Measurements from ENCODE around the gene LTK. TPM values are rescaled to one million over a fixed set of nuclear protein-coding genes. Genes with fewer than 3 reads are reported as not detected.

LTK gene
- total and polyA plus RNA-seq, 2 of the 8 experiments (the other 6 are each of a cell fraction or from before 2014, with no cell fraction given), result 0.05 to 0.19 TPM

GRCh38 chr15:41462084-41462795, 51.4 kb downstream of the LTK start:
- Histone ChIP-seq H2BK20ac (ENCODE audit: low read length) (no peak overlapping the region), H2BK5ac (ENCODE audit: low read depth, low read length) (no peak overlapping the region), H3K4me3 (ENCODE audit: extremely low read depth in 1 of 4, insufficient read depth in 2 of 4, low read depth in 3 of 4, low read length in 4 of 4) (no peak overlapping the region), H4K5ac (ENCODE audit: insufficient read length, low read depth, low read length) (no peak overlapping the region), H3K9ac (replicated peaks in 1 of 4; ENCODE audit: extremely low read depth in 1 of 4, low read depth in 3 of 4, low read length in 3 of 4) (no peak overlapping the region), H3K79me1 (ENCODE audit: low read depth, low read length) (no peaks in the 10 kb centered on the region), H3K56ac (replicated peaks; ENCODE audit: insufficient read length, low read depth, low read length) (no peak overlapping the region), H3K36me3 (ENCODE audit: control insufficient read depth in 2 of 4, insufficient read depth in 4 of 4, low read length in 3 of 4) (peaks cover 6 to 41% (median 27%) of the 10 kb centered on the region in 4 experiments), H4K91ac (replicated peaks; ENCODE audit: insufficient read length, low read length) (no peak overlapping the region), H3K18ac (ENCODE audit: extremely low read depth, low read length) (no peak overlapping the region), H3K14ac (ENCODE audit: insufficient read length) (no peak overlapping the region), H3K23ac (ENCODE audit: insufficient read length) (no peak overlapping the region), H3K27me3 (replicated peaks in 1 of 4; ENCODE audit: control insufficient read depth in 3 of 4, extremely low read depth in 1 of 4, insufficient read depth in 3 of 4, low read length in 3 of 4) (no peaks in the 10 kb centered on the region), H3K4me2 (ENCODE audit: insufficient read depth in 1 of 2, low read depth in 2 of 2, low read length in 2 of 2) (no peak overlapping the region), H3K9me3 (ENCODE audit: insufficient read depth in 2 of 2, low read depth in 1 of 2, low read length in 1 of 2) (no peaks in the 10 kb centered on the region), H3K79me2 (ENCODE audit: control insufficient read depth in 1 of 2, insufficient read depth in 2 of 2, low read length in 2 of 2) (no peaks in the 10 kb centered on the region), H4K8ac (ENCODE audit: extremely low read depth, insufficient read depth, low read length) (no peak overlapping the region), H2BK120ac (replicated peaks; ENCODE audit: low read depth, low read length) (no peak overlapping the region), H3K27ac (ENCODE audit: low read depth, low read length) (no peak overlapping the region), H2AK5ac (ENCODE audit: low read depth, low read length) (no peak overlapping the region), H3K23me2 (ENCODE audit: low read depth, low read length) (no peaks in the 10 kb centered on the region; the same call in 1 of the 2 replicates), H3K4me1 (replicated peaks in 1 of 4; ENCODE audit: control insufficient read depth in 3 of 4, insufficient read depth in 4 of 4, low read length in 3 of 4) (no peaks in the 10 kb centered on the region), H3K4ac (replicated peaks; ENCODE audit: insufficient read length, low read depth, low read length) (no peak overlapping the region), H2BK15ac (ENCODE audit: low read length) (no peak overlapping the region), H2AFZ (ENCODE audit: low read length) (no peak overlapping the region), H2BK12ac (ENCODE audit: low read depth, low read length) (no peak overlapping the region), H4K20me1 (replicated peaks in 1 of 2; ENCODE audit: control insufficient read depth in 1 of 2, insufficient read depth in 2 of 2, low read length in 2 of 2) (peaks cover 4% of the 10 kb centered on the region in 2 experiments)
- DNase-seq (ENCODE audit: low read depth in 1 of 2, low spot score in 2 of 2), result no peak
- ChIA-PET CTCF (ENCODE audit: partially characterized antibody) (interaction anchor here (0.7 kb wide), 1 partner anchor 79 kb away, joined by 3 read pairs; no protein-coding TSS in a partner anchor), POLR2A (ENCODE audit: partially characterized antibody) (no interaction called here)
- 91% methylated on average over 4 of the region's 4 CpGs; no CpG with 5 or more reads in 1 of the 2 experiments for whole genome bisulfite sequencing, 2 experiments (ENCODE audit: extremely low coverage in 1 of 2, insufficient coverage in 1 of 2, insufficient read length in 1 of 2, insufficient replicate concordance in 2 of 2, low coverage in 1 of 2, low lambda C conversion rate in 2 of 2, missing lambda C conversion rate in 1 of 2)
- FAIRE-seq, result no peak
- TF ChIP-seq EZH2 (IDR thresholded peaks at IDR 0.05; ENCODE audit: low read depth, low read length, severe bottlenecking) (no peak), SUZ12 (IDR thresholded peaks at IDR 0.05; ENCODE audit: low read length) (no peak), MAX (IDR thresholded peaks at IDR 0.05) (no peak), CEBPB (IDR thresholded peaks at IDR 0.05; ENCODE audit: low read depth, low read length) (no peak; the same call in 1 of the 2 replicates), RBBP5 (IDR thresholded peaks at IDR 0.05; ENCODE audit: borderline replicate concordance, low read depth, low read length) (no peak), PHF8 (conservative IDR thresholded peaks at IDR 0.05; ENCODE audit: low read depth, low read length) (no peak), KDM4A (IDR thresholded peaks at IDR 0.05; ENCODE audit: low read depth, low read length, severe bottlenecking) (no peak), CBX5 (IDR thresholded peaks at IDR 0.05; ENCODE audit: low read depth, low read length) (no peak), EP300 (IDR thresholded peaks at IDR 0.05; ENCODE audit: borderline replicate concordance in 1 of 2, low read depth in 2 of 2, low read length in 2 of 2) (no peak), SP4 (IDR thresholded peaks at IDR 0.05; ENCODE audit: low read length) (no peak), KDM1A (IDR thresholded peaks at IDR 0.05; ENCODE audit: borderline replicate concordance, low read length) (no peak)
- TF ChIP-seq, protein P1, sequence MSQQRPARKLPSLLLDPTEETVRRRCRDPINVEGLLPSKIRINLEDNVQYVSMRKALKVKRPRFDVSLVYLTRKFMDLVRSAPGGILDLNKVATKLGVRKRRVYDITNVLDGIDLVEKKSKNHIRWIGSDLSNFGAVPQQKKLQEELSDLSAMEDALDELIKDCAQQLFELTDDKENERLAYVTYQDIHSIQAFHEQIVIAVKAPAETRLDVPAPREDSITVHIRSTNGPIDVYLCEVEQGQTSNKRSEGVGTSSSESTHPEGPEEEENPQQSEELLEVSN (IDR thresholded peaks at IDR 0.05), result no peak

Data from H1 (cell line).